Mesendoderm (in vitro differentiated cells): ENCODE data around the gene CDC14A. TPM values are rescaled to one million over a fixed set of nuclear protein-coding genes. Genes with fewer than 3 reads are reported as not detected.
A peak's percentile ranks its signal among the peaks of the same experiment; 100 is the strongest.

Experiments
- DNase-seq: peaks from one replicate; pipeline ENCODE4 v3.0.0; 2013
- H2AK5ac ChIP-seq: 2 replicates; pipeline ENCODE4 v1.6.1; 2013; ENCODE audit warnings: low read length, inconsistent platforms
- H2BK120ac ChIP-seq: 2 replicates; pipeline ENCODE4 v1.6.1; 2013; ENCODE audit warnings: low read depth, mild to moderate bottlenecking, low read length, moderate library complexity, mixed read lengths
- H2BK15ac ChIP-seq: replicated peaks from 2 replicates; pipeline ENCODE4 v1.6.1; 2013; ENCODE audit warnings: low read depth, mild to moderate bottlenecking, moderate library complexity
- H2BK5ac ChIP-seq: 2 replicates; pipeline ENCODE4 v1.6.1; 2013; ENCODE audit warnings: low read length, inconsistent platforms
- H3K18ac ChIP-seq: 2 replicates; pipeline ENCODE4 v1.6.1; 2013; ENCODE audit warnings: mild to moderate bottlenecking, low read length, mixed read lengths
- H3K23ac ChIP-seq: one replicate; pipeline ENCODE4 v1.6.1; 2013; ENCODE audit warnings: low read length
- H3K27ac ChIP-seq: 2 replicates; pipeline ENCODE4 v1.5.1; 2013; ENCODE audit warnings: low read depth, mild to moderate bottlenecking, inconsistent platforms, low read length, moderate library complexity
- H3K27me3 ChIP-seq: 2 replicates; pipeline ENCODE4 v1.6.1; 2013; ENCODE audit warnings: low read length, control low read depth, mild to moderate bottlenecking, inconsistent platforms; ENCODE audit not compliant: insufficient read depth, poor library complexity
- H3K36me3 ChIP-seq: 2 replicates; pipeline ENCODE4 v1.6.1; 2013; ENCODE audit warnings: low read length, inconsistent platforms; ENCODE audit not compliant: control insufficient read depth, insufficient read depth
- H3K4ac ChIP-seq: one replicate; pipeline ENCODE4 v1.6.1; 2013; ENCODE audit warnings: low read depth, mild to moderate bottlenecking, low read length, moderate library complexity
- H3K4me1 ChIP-seq: 2 replicates; pipeline ENCODE4 v1.6.1; 2013; ENCODE audit warnings: low read depth, low read length, inconsistent platforms; ENCODE audit not compliant: control insufficient read depth
- H3K4me2 ChIP-seq: 2 replicates; pipeline ENCODE4 v1.6.1; 2013; ENCODE audit warnings: low read length
- H3K4me3 ChIP-seq: 2 replicates; pipeline ENCODE4 v1.5.1; 2013; ENCODE audit warnings: mild to moderate bottlenecking, low read length
- H3K56ac ChIP-seq: one replicate; pipeline ENCODE4 v1.6.1; 2013; ENCODE audit warnings: low read length
- H3K79me1 ChIP-seq: 2 replicates; pipeline ENCODE4 v1.6.1; 2013; ENCODE audit warnings: low read length, inconsistent platforms
- H3K79me2 ChIP-seq: 2 replicates; pipeline ENCODE4 v1.6.1; 2013; ENCODE audit warnings: mild to moderate bottlenecking, low read length; ENCODE audit not compliant: control insufficient read depth, insufficient read depth
- H3K9ac ChIP-seq: 2 replicates; pipeline ENCODE4 v1.6.1; 2013; ENCODE audit warnings: low read length, inconsistent platforms
- H4K5ac ChIP-seq: one replicate; pipeline ENCODE4 v1.6.1; 2013; ENCODE audit warnings: low read length
- H4K8ac ChIP-seq: one replicate; pipeline ENCODE4 v1.6.1; 2013; ENCODE audit warnings: low read depth, mild to moderate bottlenecking, control low read depth, low read length, moderate library complexity
- WGBS: extraction: QIAGEN DNeasy Blood & Tissue Kit; methylation state at CpG from one replicate; pipeline ENCODE4 v1.1.7; 2013; ENCODE audit warnings: low lambda C conversion rate, missing lambda C conversion rate; ENCODE audit not compliant: insufficient coverage; ENCODE audit errors: extremely low coverage; 5-methylcytosine and 5-hydroxymethylcytosine counted together
- polyA plus RNA-seq, 2 experiments: library from polyadenylated mRNA; stranded (reverse); fragments of 200-250 nt; gene quantifications; one replicate each; pipeline ENCODE4 v1.2.3, GENCODE V29; 2013

The CDC14A gene
- polyA plus RNA-seq (2013, experiment 1 of 2), result 9.7 TPM
- polyA plus RNA-seq (2013, experiment 2 of 2), result 8.9 TPM

- peak within 1 kb of the TSS; percentile 85 for H2AK5ac ChIP-seq
- peaks cover 3% of the 10 kb centered on the region for H3K4me1 ChIP-seq
- H3K4me2 ChIP-seq, result peak within 1 kb of the TSS; percentile 97
- H3K4ac ChIP-seq, result peak within 1 kb of the TSS; percentile 1
- peak within 1 kb of the TSS; percentile 96 for H3K27ac ChIP-seq
- no CpG with 5 or more reads among the region's 65 CpGs for WGBS
- peak; percentile 99 for DNase-seq
- no peak within 1 kb of the TSS for H2BK120ac ChIP-seq
- H4K5ac ChIP-seq, result no peak within 1 kb of the TSS
- H2BK15ac ChIP-seq, result no peak within 1 kb of the TSS
- H3K9ac ChIP-seq, result peak within 1 kb of the TSS; percentile 93
- peak within 1 kb of the TSS; percentile 96 for H3K56ac ChIP-seq
- peak within 1 kb of the TSS; percentile 89 for H2BK5ac ChIP-seq
- peaks cover 16% of the 10 kb centered on the region for H3K79me1 ChIP-seq
- no peak within 1 kb of the TSS for H4K8ac ChIP-seq
- no peaks in the 10 kb centered on the region for H3K27me3 ChIP-seq
- peak within 1 kb of the TSS; percentile 99 for H3K23ac ChIP-seq
- H3K4me3 ChIP-seq, result peak within 1 kb of the TSS; percentile 58
- peaks cover 29% of the 10 kb centered on the region for H3K79me2 ChIP-seq
- H3K36me3 ChIP-seq, result no peaks in the 10 kb centered on the region
- H3K18ac ChIP-seq, result peak within 1 kb of the TSS; percentile 62
Observed at GRCh38 chr1:100352267-100353070, at the start of gene CDC14A. Gene CDC14A, plus strand, starts transcription at chr1:100352506. Its CDS starts 449 bp downstream, at chr1:100352955.

GRCh38 chr1:100302739-100303138, 49.6 kb upstream of the CDC14A start:
- H3K4me2 ChIP-seq, result no peak overlapping the region
- no peak overlapping the region for H4K8ac ChIP-seq
- H2BK5ac ChIP-seq, result no peak overlapping the region
- H3K56ac ChIP-seq, result no peak overlapping the region
- H3K79me2 ChIP-seq, result no peaks in the 10 kb centered on the region
- H3K18ac ChIP-seq, result no peak overlapping the region
- H3K27ac ChIP-seq, result no peak overlapping the region
- no peaks in the 10 kb centered on the region for H3K79me1 ChIP-seq
- H3K36me3 ChIP-seq, result no peaks in the 10 kb centered on the region
- H2BK120ac ChIP-seq, result no peak overlapping the region
- H3K4me1 ChIP-seq, result peaks cover 1% of the 10 kb centered on the region
- H2AK5ac ChIP-seq, result no peak overlapping the region
- H3K27me3 ChIP-seq, result no peaks in the 10 kb centered on the region
- H3K4me3 ChIP-seq, result no peak overlapping the region
- H4K5ac ChIP-seq, result no peak overlapping the region
- no peak overlapping the region for H2BK15ac ChIP-seq
- no peak overlapping the region for H3K9ac ChIP-seq
- no CpG with 5 or more reads among the region's 2 CpGs for WGBS
- no peak overlapping the region for H3K4ac ChIP-seq
- H3K23ac ChIP-seq, result no peak overlapping the region
- DNase-seq, result no peak

GRCh38 chr1:100304227-100304626, 48.1 kb upstream of the CDC14A start:
- Histone ChIP-seq H3K4me2 (no peak overlapping the region), H2AK5ac (no peak overlapping the region), H4K8ac (no peak overlapping the region), H3K36me3 (no peaks in the 10 kb centered on the region), H3K27ac (no peak overlapping the region), H3K4me3 (no peak overlapping the region), H3K23ac (no peak overlapping the region), H3K4ac (no peak overlapping the region), H4K5ac (no peak overlapping the region), H3K18ac (no peak overlapping the region), H3K79me2 (no peaks in the 10 kb centered on the region), H3K4me1 (peaks cover 1% of the 10 kb centered on the region), H2BK120ac (no peak overlapping the region), H2BK15ac (no peak overlapping the region), H3K79me1 (no peaks in the 10 kb centered on the region), H3K9ac (no peak overlapping the region), H2BK5ac (no peak overlapping the region), H3K56ac (no peak overlapping the region), H3K27me3 (no peaks in the 10 kb centered on the region)
- no peak for DNase-seq
- no CpG with 5 or more reads among the region's 2 CpGs for WGBS

- H3K9ac ChIP-seq, result no peak overlapping the region
- no peaks in the 10 kb centered on the region for H3K27me3 ChIP-seq
- no peak overlapping the region for H2BK15ac ChIP-seq
- H2AK5ac ChIP-seq, result no peak overlapping the region
- H3K4me2 ChIP-seq, result no peak overlapping the region
- WGBS, result no CpG with 5 or more reads among the region's 3 CpGs
- no peaks in the 10 kb centered on the region for H3K36me3 ChIP-seq
- H3K27ac ChIP-seq, result no peak overlapping the region
- H3K18ac ChIP-seq, result no peak overlapping the region
- no peak overlapping the region for H4K8ac ChIP-seq
- no peak overlapping the region for H2BK120ac ChIP-seq
- peaks cover 1% of the 10 kb centered on the region for H3K4me1 ChIP-seq
- no peak overlapping the region for H2BK5ac ChIP-seq
- no peak overlapping the region for H4K5ac ChIP-seq
- H3K56ac ChIP-seq, result no peak overlapping the region
- H3K4me3 ChIP-seq, result no peak overlapping the region
- H3K79me2 ChIP-seq, result no peaks in the 10 kb centered on the region
- H3K79me1 ChIP-seq, result no peaks in the 10 kb centered on the region
- no peak overlapping the region for H3K4ac ChIP-seq
- no peak for DNase-seq
- no peak overlapping the region for H3K23ac ChIP-seq
Observed at GRCh38 chr1:100304921-100305320, 47.4 kb upstream of the CDC14A start.

- H2BK15ac ChIP-seq, result no peak overlapping the region
- no peak overlapping the region for H2BK120ac ChIP-seq
- H3K36me3 ChIP-seq, result no peaks in the 10 kb centered on the region
- H3K56ac ChIP-seq, result no peak overlapping the region
- H3K4ac ChIP-seq, result no peak overlapping the region
- no peaks in the 10 kb centered on the region for H3K79me1 ChIP-seq
- H2BK5ac ChIP-seq, result no peak overlapping the region
- DNase-seq, result no peak
- H3K27ac ChIP-seq, result no peak overlapping the region
- no peak overlapping the region for H3K4me2 ChIP-seq
- no peak overlapping the region for H3K23ac ChIP-seq
- H3K4me3 ChIP-seq, result no peak overlapping the region
- peaks cover 1% of the 10 kb centered on the region for H3K4me1 ChIP-seq
- H2AK5ac ChIP-seq, result no peak overlapping the region
- no peak overlapping the region for H3K18ac ChIP-seq
- no peaks in the 10 kb centered on the region for H3K79me2 ChIP-seq
- H4K8ac ChIP-seq, result no peak overlapping the region
- H3K27me3 ChIP-seq, result no peaks in the 10 kb centered on the region
- H4K5ac ChIP-seq, result no peak overlapping the region
- no CpG with 5 or more reads among the region's 3 CpGs for WGBS
- H3K9ac ChIP-seq, result no peak overlapping the region
Observed at GRCh38 chr1:100305954-100306353, 46.4 kb upstream of the CDC14A start.
